Spleen (tissue), 11 donors: ENCODE data around the gene MOGAT2. TPM values are rescaled to one million over a fixed set of nuclear protein-coding genes. Genes with fewer than 3 reads are reported as not detected.

Source experiments
- DNase-seq: peaks from one replicate; pipeline ENCODE4 v3.0.0-alpha.2; 2020
- H3K27ac ChIP-seq, 8 donors: fragments of 200-600 bp; sonication (generic) in 7 of 8; 1 replicate in 4 of 8; 2 replicates in 4 of 8; pipeline versions ENCODE4 v1.5.0 to v1.8.0; 2016 to 2021; ENCODE audit warnings: inconsistent platforms in 4 of 8, mild to moderate bottlenecking in 4 of 8, moderate library complexity in 1 of 8
- H3K27me3 ChIP-seq, 7 donors: fragments of 200-600 bp; sonication (generic) in 6 of 7; replicated peaks in 1 of 7; 1 replicate in 4 of 7; 2 replicates in 3 of 7; pipeline versions ENCODE4 v1.5.0 to v1.8.0; 2016 to 2021; ENCODE audit warnings: inconsistent platforms in 3 of 7, mild to moderate bottlenecking in 1 of 7
- H3K36me3 ChIP-seq, 6 donors: fragments of 200-600 bp; sonication (generic) in 5 of 6; 1 replicate in 4 of 6; 2 replicates in 2 of 6; pipeline versions ENCODE4 v1.5.0 to v1.8.0; 2016 to 2021; ENCODE audit warnings: inconsistent platforms in 2 of 6
- H3K4me1 ChIP-seq, 6 donors: fragments of 200-600 bp; sonication (generic) in 5 of 6; 1 replicate in 3 of 6; 2 replicates in 3 of 6; pipeline versions ENCODE4 v1.5.0 to v1.8.0; 2016 to 2021; ENCODE audit warnings: inconsistent platforms in 3 of 6
- H3K4me3 ChIP-seq, 8 donors: fragments of 200-600 bp; sonication (generic) in 7 of 8; 1 replicate in 4 of 8; 2 replicates in 4 of 8; pipeline versions ENCODE4 v1.5.0 to v1.8.0; 2016 to 2021; ENCODE audit warnings: inconsistent platforms in 4 of 8, mild to moderate bottlenecking in 4 of 8, moderate library complexity in 2 of 8
- H3K9me3 ChIP-seq, 8 donors: fragments of 200-600 bp; sonication (generic) in 7 of 8; 1 replicate in 4 of 8; 2 replicates in 4 of 8; pipeline versions ENCODE4 v1.5.0 to v1.8.0; 2016 to 2021; ENCODE audit warnings: inconsistent platforms in 4 of 8
- CTCF ChIP-seq, 11 experiments: fragments of 200-600 bp in 7 of 11; fragments of 450-650 bp in 4 of 11; sonication (generic) in 4 of 11; IDR thresholded peaks in 8 of 11; conservative IDR thresholded peaks in 3 of 11; 1 replicate in 7 of 11; 2 replicates in 4 of 11; pipeline versions ENCODE4 v1.4.0 to v1.8.0; 2016 to 2021; ENCODE audit warnings: antibody characterized with exemption in 11 of 11, inconsistent platforms in 4 of 11, mild to moderate bottlenecking in 1 of 11
- POLR2A ChIP-seq, 3 donors: fragments of 450-650 bp; IDR thresholded peaks; one replicate each; pipeline ENCODE4 v1.5.1; 2017; ENCODE audit warnings: antibody characterized with exemption in 3 of 3, mild to moderate bottlenecking in 1 of 3
- POLR2AphosphoS5 ChIP-seq, 3 donors: sonication (generic); formaldehyde crosslinking; IDR thresholded peaks; one replicate each; pipeline ENCODE4 v1.5.1; 2017; ENCODE audit warnings: antibody characterized with exemption in 3 of 3
- whole genome bisulfite sequencing, 5 donors: extraction: QIAGEN DNeasy Blood & Tissue Kit in 3 of 5; methylation state at CpG; one replicate each; pipeline versions ENCODE4 v1.1.5 to v1.1.7; 2013 to 2018; 5-methylcytosine and 5-hydroxymethylcytosine counted together
- intact Hi-C: fragments of 100-400 bp; cut with DNase I; formaldehyde crosslinking; loops from one replicate; pipeline ENCODE4 v1.15.0; 2023; ENCODE audit warnings: low total_unique reads
- polyA plus RNA-seq, 3 donors: library from polyadenylated mRNA; stranded (reverse); fragments of 200-250 nt; gene quantifications; one replicate each; pipeline ENCODE4 v1.2.1, GENCODE V29; 2013
- total RNA-seq, 7 donors: library from RNA; depleted of rRNA in 3 of 7; stranded (reverse); fragments of >200 nt in 3 of 7; fragmentation: NEBNext Ultra II Directional in 4 of 7; extraction: Animal tissue kit (Norgen Biotek cat#: 25700) in 4 of 7; gene quantifications; one replicate each; pipeline versions ENCODE4 v1.1.0 to v1.2.1, GENCODE V29; 2016 to 2021
- donor health status: healthy with polysubstance abuse.
- donor health status: DM: no; HTN: no; CAD: no; lungs with moderate emphysema.
- donor health status: DM: no; HTN: no; CAD: no.
- donor health status: Bipolar disorder and iron deficiency.
- donor health status: healthy.
- donor health status: DM: no; HTN: no; CAD: no.
- donor health status: DM: yes; HTN: yes; CAD: no.

Gene MOGAT2
- total and polyA plus RNA-seq, 10 donors: 0.03 to 0.23 (median 0.21) TPM; not detected in 6

GRCh38 chr11:75775056-75775455, 57.4 kb downstream of the MOGAT2 start:
- WGBS, 5 donors: 91 to 98% (median 95%) methylated on average over 2 to 3 of the region's 3 CpGs
- Histone ChIP-seq H3K9me3 (no peaks in the 10 kb centered on the region), H3K36me3 (no peaks in the 10 kb centered on the region), H3K4me1 (peaks cover 3 to 100% (median 42%) of the 10 kb centered on the region in 6 donors), H3K4me3 (no peak overlapping the region), H3K27me3 (no peaks in the 10 kb centered on the region), H3K27ac (peak overlapping the region in 2 of 8 donors; percentile 91 to 92)
- TF ChIP-seq CTCF (IDR thresholded peaks at IDR 0.05 in 8 of 11, conservative IDR thresholded peaks at IDR 0.05 in 3 of 11) (no peak), POLR2A (IDR thresholded peaks at IDR 0.05) (no peak), POLR2AphosphoS5 (IDR thresholded peaks at IDR 0.05) (no peak)
- peak; percentile 71 for DNase-seq
- intact Hi-C loops: no loop called here

DNA sequence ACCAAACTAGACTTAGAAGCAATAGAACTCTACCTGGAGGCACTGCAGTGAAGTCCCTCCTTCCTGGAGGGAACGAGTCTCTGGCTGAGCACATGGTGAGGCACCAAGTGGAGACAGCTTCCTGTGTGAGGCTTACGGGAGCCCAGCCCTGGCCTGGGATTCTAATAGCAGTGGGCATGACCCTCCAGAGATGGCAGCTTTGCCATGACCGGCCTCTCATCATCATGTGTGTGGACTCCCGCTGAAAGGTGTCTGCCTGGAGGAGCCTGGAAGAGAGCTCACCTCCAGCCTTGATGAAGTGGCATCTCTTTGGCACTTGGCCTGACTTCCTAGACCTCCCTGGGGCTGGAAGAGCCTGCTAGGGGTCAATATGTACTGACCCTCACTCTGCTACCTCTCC, 58.9 kb downstream of the MOGAT2 start:
- Histone ChIP-seq H3K4me1 (peaks cover 3 to 87% (median 38%) of the 10 kb centered on the region in 6 donors), H3K27ac (peak overlapping the region in 2 of 8 donors; percentile 83 to 92), H3K9me3 (no peaks in the 10 kb centered on the region), H3K4me3 (peak overlapping the region in 1 of 8 donors; percentile 51), H3K27me3 (no peaks in the 10 kb centered on the region), H3K36me3 (no peaks in the 10 kb centered on the region)
- peak; percentile 54 for DNase-seq
- intact Hi-C loops: no loop called here
- WGBS, 5 donors: 67 to 95% (median 82%) methylated on average over 1 to 4 of the region's 4 CpGs
- TF ChIP-seq POLR2A (IDR thresholded peaks at IDR 0.05) (no peak), POLR2AphosphoS5 (IDR thresholded peaks at IDR 0.05) (no peak), CTCF (IDR thresholded peaks at IDR 0.05 in 8 of 11, conservative IDR thresholded peaks at IDR 0.05 in 3 of 11) (no peak)

GRCh38 chr11:75777461-75778110, 59.9 kb downstream of the MOGAT2 start:
- intact Hi-C loops: no loop called here

DNA sequence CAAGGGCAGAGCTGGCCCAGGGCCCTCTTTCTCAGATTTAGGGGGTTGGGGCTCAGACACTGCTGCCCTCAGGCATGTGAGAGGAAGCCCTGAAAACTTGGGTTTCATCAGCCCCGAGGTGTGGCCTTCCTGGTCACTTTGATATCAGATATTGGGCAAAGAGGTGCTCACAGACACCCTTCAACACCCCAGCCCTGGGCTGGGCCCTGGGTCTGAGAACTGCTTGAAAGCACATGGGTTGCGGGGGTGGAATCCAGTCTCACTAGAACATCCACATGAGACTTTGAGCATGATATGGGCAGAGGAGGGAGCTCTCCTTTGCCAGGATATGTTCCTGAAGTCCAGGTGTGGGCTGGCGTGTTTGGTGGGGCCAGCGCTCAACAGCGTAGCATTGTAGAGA, 61.3 kb downstream of the MOGAT2 start:
- intact Hi-C loops: no loop called here
- Histone ChIP-seq H3K27me3 (no peaks in the 10 kb centered on the region), H3K4me3 (no peak overlapping the region), H3K27ac (peak overlapping the region in 2 of 8 donors; percentile 83 to 92), H3K36me3 (no peaks in the 10 kb centered on the region), H3K9me3 (no peaks in the 10 kb centered on the region), H3K4me1 (peaks cover 0 to 63% (median 19%) of the 10 kb centered on the region in 6 donors)
- DNase-seq: peak; percentile 64
- no peak for TF ChIP-seq POLR2A (IDR thresholded peaks at IDR 0.05)
- WGBS, 5 donors: 72 to 93% (median 85%) methylated on average over 5 of the region's 5 CpGs

More at GRCh38 chr11:75777461-75778110, 59.9 kb downstream of the MOGAT2 start:
- 69 to 83% (median 76%) methylated on average over 13 of the region's 13 CpGs for WGBS, 5 donors
- H3K36me3 ChIP-seq: no peaks in the 10 kb centered on the region
- peak overlapping the region in 6 of 8 donors; percentile 58 to 92 (median 78) for H3K27ac ChIP-seq
- peaks cover 3 to 76% (median 32%) of the 10 kb centered on the region in 6 donors for H3K4me1 ChIP-seq
- peak; percentile 81 for DNase-seq
- no peaks in the 10 kb centered on the region for H3K9me3 ChIP-seq
- TF ChIP-seq POLR2AphosphoS5 (IDR thresholded peaks at IDR 0.05): peak in 2 of 3 donors; percentile 35 to 71
- no peak for TF ChIP-seq POLR2A (IDR thresholded peaks at IDR 0.05)
- H3K27me3 ChIP-seq: no peaks in the 10 kb centered on the region
- peak overlapping the region in 1 of 8 donors; percentile 51 for H3K4me3 ChIP-seq

- Histone ChIP-seq H3K4me1 (peaks cover 0 to 53% (median 14%) of the 10 kb centered on the region in 6 donors), H3K27ac (peak overlapping the region in 2 of 8 donors; percentile 83 to 92), H3K4me3 (no peak overlapping the region), H3K36me3 (peaks cover 0 to 7% (median 0%) of the 10 kb centered on the region in 6 donors), H3K9me3 (no peaks in the 10 kb centered on the region), H3K27me3 (no peaks in the 10 kb centered on the region)
- DNase-seq: peak; percentile 75
- no peak for TF ChIP-seq POLR2AphosphoS5 (IDR thresholded peaks at IDR 0.05)
- TF ChIP-seq POLR2A (IDR thresholded peaks at IDR 0.05): no peak
- TF ChIP-seq CTCF (IDR thresholded peaks at IDR 0.05 in 8 of 11, conservative IDR thresholded peaks at IDR 0.05 in 3 of 11): no peak
- WGBS, 5 donors: 40 to 58% (median 47%) methylated on average over 2 of the region's 2 CpGs
- intact Hi-C loops: no loop called here
Measured at GRCh38 chr11:75779960-75780359, 62.3 kb downstream of the MOGAT2 start.
